ENCODE results near the gene IL17RA. TPM values are rescaled to one million over a fixed set of nuclear protein-coding genes. Genes with fewer than 3 reads are reported as not detected.

Gene IL17RA
- total RNA-seq, 4 donors from 2014 or later, result 17.8 to 24.6 (median 20.0) TPM

DNA sequence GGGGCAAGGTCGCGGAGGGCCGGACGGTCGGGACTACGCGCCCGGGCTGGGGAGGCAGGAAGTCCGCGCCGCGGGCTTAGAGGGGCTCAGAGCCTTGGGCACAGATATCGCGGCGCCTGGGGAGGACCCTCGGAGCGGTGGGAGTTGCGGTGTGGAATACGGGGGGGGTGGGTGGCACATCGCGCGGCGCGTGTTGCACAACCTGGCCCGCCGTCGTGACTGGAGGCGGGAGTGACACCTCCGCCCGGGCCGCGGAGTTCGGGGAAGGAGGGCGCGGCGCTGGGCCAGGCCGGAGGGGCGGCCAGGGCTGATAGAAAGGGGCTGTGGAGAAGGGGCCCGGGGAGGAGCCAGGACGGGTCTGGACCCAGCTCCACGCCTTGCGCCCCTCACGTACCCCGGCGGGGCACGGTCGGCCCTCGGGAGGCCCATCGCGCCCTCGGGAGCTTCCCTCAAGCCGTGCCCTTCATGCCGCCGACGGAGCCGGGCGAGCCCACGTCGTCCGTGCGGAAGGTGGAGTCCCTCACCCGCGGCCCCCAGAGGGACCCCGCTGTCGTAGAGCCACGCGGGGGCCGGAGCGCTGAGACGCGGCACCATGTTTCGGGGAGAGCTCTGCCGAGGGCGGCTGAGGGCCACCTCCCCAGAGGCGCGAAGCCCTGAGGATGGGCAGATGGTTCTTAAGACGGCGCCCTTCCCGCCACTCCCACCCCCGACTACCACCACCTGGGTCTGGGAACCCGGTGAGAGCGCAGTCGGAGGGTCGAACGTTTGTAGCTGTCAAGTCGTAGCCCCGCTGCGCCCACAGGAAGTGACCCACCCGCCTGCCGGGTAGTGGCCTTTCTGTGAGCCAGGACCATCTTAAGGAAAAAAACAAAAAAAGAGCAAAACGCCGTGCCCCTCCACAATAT is 729 bp downstream of the IL17RA start:
- Histone ChIP-seq H3K4me3 (peak overlapping the region; percentile 91 to 96 (median 93)), H3K27ac (peak overlapping the region; percentile 34 to 95 (median 88)), H3K27me3 (no peaks in the 10 kb centered on the region), H3K36me3 (no peaks in the 10 kb centered on the region), H3K4me1 (peaks cover 0 to 30% (median 12%) of the 10 kb centered on the region in 4 donors), H3K9me3 (no peaks in the 10 kb centered on the region)
- TF ChIP-seq POLR2A (IDR thresholded peaks at IDR 0.05), result no peak
- TF ChIP-seq EP300 (IDR thresholded peaks at IDR 0.05), result no peak
- TF ChIP-seq, protein P1, sequence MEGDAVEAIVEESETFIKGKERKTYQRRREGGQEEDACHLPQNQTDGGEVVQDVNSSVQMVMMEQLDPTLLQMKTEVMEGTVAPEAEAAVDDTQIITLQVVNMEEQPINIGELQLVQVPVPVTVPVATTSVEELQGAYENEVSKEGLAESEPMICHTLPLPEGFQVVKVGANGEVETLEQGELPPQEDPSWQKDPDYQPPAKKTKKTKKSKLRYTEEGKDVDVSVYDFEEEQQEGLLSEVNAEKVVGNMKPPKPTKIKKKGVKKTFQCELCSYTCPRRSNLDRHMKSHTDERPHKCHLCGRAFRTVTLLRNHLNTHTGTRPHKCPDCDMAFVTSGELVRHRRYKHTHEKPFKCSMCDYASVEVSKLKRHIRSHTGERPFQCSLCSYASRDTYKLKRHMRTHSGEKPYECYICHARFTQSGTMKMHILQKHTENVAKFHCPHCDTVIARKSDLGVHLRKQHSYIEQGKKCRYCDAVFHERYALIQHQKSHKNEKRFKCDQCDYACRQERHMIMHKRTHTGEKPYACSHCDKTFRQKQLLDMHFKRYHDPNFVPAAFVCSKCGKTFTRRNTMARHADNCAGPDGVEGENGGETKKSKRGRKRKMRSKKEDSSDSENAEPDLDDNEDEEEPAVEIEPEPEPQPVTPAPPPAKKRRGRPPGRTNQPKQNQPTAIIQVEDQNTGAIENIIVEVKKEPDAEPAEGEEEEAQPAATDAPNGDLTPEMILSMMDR (IDR thresholded peaks at IDR 0.05), result no peak
- no peak for DNase-seq (ENCODE audit: low spot score in 2 of 2)
- WGBS, 2 donors, result 3 to 5% methylated on average over 23 to 90 of the region's 92 CpGs

DNA sequence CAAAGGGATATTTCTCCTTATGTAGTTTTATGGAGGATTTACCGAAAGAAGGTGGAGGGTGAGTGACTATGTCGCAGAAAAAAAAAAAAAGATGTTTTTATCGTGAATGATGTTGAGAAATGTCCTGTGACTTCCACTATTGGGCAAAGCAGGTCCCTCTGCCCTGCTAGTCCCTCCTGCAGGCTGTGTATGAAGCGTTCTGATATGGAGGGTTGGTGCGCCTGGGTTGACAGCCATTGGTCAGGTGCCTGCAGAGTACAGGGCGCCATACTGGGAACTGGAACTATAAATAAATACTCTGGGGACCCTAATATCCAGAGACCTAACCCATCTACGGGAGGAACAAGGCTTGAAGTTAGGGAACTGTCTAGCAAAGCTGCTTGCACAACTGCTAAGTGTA is 1.5 kb downstream of the IL17RA start:
- TF ChIP-seq POLR2A (IDR thresholded peaks at IDR 0.05), result no peak
- TF ChIP-seq EP300 (IDR thresholded peaks at IDR 0.05), result no peak
- TF ChIP-seq, protein P1 (IDR thresholded peaks at IDR 0.05), result no peak
- Histone ChIP-seq H3K36me3 (no peaks in the 10 kb centered on the region), H3K9me3 (no peaks in the 10 kb centered on the region), H3K4me3 (peak overlapping the region in 3 of 4 donors; percentile 91 to 94 (median 92)), H3K27me3 (no peaks in the 10 kb centered on the region), H3K27ac (peak overlapping the region in 2 of 4 donors; percentile 91 to 95), H3K4me1 (peaks cover 0 to 30% (median 12%) of the 10 kb centered on the region in 4 donors)
- WGBS, 2 donors, result 64 to 67% methylated on average over 7 of the region's 7 CpGs
- no peak for DNase-seq (ENCODE audit: low spot score in 2 of 2)

DNA sequence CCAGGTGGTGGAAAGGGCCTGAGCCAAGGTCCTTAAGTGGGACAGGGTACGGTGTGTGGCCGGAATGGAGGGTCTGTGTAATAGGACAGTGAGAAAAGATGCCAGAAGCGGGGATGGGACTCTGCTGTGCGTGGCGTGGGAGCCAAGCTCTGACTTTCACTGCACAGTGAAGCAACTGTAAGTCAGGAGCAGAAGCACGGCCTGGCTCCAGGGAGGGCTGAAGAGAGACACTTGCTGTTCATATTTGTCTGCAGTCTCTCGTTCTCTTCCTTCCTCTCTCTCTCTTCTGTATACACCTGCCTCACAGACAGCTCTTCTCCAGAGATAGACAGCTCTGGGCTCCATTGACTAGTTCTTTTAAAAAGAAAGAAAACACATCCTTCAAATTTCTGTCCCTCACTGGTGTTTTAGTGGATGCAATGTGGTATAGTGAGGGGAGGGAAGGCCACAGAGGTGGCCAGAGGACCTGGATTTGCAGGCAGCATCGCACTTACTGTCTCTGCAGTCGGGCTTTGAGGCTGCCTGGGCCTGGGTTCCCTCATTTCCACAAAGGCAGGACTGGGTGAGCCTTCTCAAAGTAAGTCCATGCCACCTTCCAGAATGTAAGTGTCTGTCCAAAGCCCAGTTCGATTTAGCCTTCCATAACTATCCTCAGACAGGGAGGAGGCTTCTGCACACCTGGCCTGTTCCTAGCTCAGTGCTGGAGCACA is 2.1 kb downstream of the IL17RA start:
- no peak for DNase-seq (ENCODE audit: low spot score in 2 of 2)
- H3K9me3 ChIP-seq, result no peaks in the 10 kb centered on the region
- WGBS, 2 donors, result 69 to 79% methylated on average over 10 of the region's 10 CpGs
- H3K4me3 ChIP-seq, result peak overlapping the region in 1 of 4 donors; percentile 91
- no peaks in the 10 kb centered on the region for H3K27me3 ChIP-seq
- no peaks in the 10 kb centered on the region for H3K36me3 ChIP-seq
- peaks cover 0 to 30% (median 12%) of the 10 kb centered on the region in 4 donors for H3K4me1 ChIP-seq
- H3K27ac ChIP-seq, result no peak overlapping the region
- TF ChIP-seq, protein P1 (IDR thresholded peaks at IDR 0.05), result no peak
- TF ChIP-seq EP300 (IDR thresholded peaks at IDR 0.05), result no peak
- TF ChIP-seq POLR2A (IDR thresholded peaks at IDR 0.05), result no peak

DNA sequence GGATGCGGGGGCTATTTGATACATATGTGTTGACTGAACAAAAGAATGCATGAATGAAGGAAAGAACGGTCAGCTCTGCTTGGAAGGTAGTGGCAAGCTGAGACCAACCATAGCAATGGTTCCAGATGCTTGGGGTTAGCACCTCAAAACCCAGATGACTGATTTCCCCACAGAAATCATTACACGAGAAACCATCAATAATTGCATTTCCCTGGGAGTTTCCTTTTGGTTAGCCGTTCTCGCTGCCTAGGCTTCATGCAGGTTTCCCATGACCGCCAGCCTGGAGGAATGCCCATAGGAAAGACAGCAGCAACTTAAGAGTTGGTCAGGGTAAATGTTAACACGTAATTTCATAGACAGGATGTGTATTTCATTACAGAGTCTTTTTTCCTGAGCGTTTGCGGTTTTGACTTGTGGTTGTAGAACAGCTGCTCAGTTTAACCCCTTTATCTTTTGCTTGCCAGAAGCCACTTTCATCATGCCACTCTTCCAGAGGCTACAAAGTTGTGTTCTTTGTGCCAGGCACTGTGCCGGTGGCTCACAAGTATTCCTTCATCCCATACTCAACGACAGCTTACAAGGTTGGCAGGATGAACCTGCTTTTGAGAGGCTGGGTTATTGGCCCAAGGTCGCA is 2.8 kb downstream of the IL17RA start:
- peaks cover 0 to 30% (median 12%) of the 10 kb centered on the region in 4 donors for H3K4me1 ChIP-seq
- H3K36me3 ChIP-seq, result no peaks in the 10 kb centered on the region
- no peaks in the 10 kb centered on the region for H3K27me3 ChIP-seq
- no peak for DNase-seq (ENCODE audit: low spot score in 2 of 2)
- peak overlapping the region in 1 of 4 donors; percentile 91 for H3K4me3 ChIP-seq
- H3K9me3 ChIP-seq, result no peaks in the 10 kb centered on the region
- 65 to 68% methylated on average over 12 of the region's 12 CpGs for WGBS, 2 donors
- TF ChIP-seq POLR2A (IDR thresholded peaks at IDR 0.05), result no peak
- TF ChIP-seq, protein P1 (IDR thresholded peaks at IDR 0.05), result no peak
- TF ChIP-seq EP300 (IDR thresholded peaks at IDR 0.05), result no peak
- no peak overlapping the region for H3K27ac ChIP-seq

All from tibial nerve (tissue), 4 donors.